Left renal pelvis (tissue), 4 donors: Measurements from ENCODE around the gene PAFAH2. TPM values are rescaled to one million over a fixed set of nuclear protein-coding genes. Genes with fewer than 3 reads are reported as not detected.

ENCODE experiments used
- DNase-seq, 4 donors: peaks; one replicate each; pipeline ENCODE4 v3.0.0-alpha.2; 2013; ENCODE audit warnings: low read depth in 4 of 4, low spot score in 3 of 4
- polyA plus RNA-seq, 4 donors: library from polyadenylated mRNA; unstranded; fragments of 120-200 nt; gene quantifications; one replicate each; pipeline ENCODE4 v1.2.1, GENCODE V29; 2013; ENCODE audit not compliant: insufficient read length in 4 of 4

The PAFAH2 gene
- polyA plus RNA-seq, 4 donors: 5.0 to 20.0 (median 17.2) TPM

- DNase-seq: no peak
Observed at GRCh38 chr1:26031611-26032220, 33.9 kb upstream of the PAFAH2 start.

DNA sequence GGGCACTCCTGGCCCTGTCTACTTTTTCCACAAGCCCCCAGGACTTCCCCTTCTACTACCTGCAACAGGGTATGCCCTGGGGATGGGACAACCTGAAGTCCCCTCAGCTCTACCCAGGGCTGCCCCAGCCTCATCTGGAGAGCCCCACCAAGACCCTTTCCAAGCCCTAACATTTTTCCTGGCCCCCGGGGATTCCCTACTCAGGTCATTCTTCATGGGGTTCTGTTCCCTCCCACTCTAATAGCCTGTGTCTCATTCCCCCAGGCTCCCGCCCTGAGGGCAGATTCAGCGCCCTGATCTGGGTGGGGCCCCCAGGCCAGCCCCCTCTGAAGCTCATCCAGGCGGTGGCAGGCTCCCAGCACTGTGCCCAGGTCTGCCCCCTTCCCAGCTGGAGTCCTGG, 33.3 kb upstream of the PAFAH2 start:
- no peak for DNase-seq

DNA sequence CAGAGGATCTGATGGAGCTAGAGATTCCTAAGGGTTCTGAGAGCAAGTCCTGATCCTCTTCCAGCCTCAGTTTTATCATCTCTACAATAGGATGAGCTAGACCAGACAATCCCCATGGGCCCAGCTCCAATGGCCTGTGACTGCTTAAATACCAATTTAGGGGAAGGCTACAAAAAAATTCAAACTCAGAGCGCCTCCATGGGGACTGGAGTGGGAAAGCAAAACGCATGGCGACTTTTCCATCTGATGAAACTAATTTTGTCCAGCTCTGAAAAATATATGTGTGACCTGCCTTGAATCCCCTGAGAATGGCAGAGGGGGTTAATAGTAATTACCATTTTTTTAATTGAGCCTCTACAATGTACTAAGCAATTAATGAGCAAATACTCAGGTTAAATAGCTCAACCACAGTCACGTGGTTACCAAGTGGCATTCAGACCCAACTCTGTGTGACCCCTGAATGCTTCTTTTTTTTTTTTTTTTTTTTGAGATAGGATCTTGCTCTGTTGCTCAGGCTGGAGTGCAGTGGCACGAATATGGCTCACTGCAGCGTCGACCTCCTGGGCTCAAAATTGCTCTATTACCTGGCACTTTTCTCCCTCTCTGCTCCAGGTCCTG, 32.1 kb upstream of the PAFAH2 start:
- DNase-seq: no peak

- no peak for DNase-seq
Observed at GRCh38 chr1:26029054-26029863, 31.4 kb upstream of the PAFAH2 start.

GRCh38 chr1:26028490-26028980, 30.7 kb upstream of the PAFAH2 start:
- no peak for DNase-seq

DNA sequence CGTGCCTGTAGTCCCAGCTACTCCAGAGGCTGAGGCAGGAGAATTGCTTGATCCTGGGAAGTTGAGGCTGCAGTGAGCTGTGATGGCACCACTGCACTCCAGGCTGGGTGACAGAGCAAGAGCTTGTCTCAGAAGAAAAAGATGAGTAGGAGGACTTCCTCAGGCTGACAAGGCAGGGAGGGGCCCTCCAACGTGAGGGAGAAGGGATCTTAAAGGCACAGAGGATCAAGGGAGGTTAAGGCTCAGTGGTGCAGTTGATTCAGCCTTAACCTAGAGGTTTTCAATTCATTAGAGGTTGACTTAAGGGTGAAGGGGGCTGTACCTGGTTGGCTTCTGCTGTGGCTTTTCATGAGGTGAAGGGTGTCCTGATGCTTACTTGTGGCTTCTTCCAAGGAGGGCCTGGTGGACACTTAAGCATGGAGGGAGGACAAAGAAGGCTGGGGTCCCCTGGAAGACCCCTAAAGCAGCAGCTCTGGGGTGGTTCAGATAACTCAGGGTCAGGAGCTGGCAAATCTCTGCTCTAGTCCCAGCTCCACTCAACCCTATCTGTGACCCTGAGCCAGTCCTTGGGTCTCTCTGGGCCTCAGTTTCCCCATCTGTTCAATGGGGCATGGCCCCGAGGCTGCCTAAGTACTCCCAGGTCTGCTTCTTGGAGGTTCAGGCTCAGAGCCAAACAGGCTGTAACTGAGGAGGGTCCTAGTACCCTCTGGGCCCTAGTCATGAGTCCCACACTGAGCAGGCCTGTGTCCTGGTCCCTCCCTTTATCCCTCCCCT, 30.0 kb upstream of the PAFAH2 start:
- DNase-seq: no peak

DNA sequence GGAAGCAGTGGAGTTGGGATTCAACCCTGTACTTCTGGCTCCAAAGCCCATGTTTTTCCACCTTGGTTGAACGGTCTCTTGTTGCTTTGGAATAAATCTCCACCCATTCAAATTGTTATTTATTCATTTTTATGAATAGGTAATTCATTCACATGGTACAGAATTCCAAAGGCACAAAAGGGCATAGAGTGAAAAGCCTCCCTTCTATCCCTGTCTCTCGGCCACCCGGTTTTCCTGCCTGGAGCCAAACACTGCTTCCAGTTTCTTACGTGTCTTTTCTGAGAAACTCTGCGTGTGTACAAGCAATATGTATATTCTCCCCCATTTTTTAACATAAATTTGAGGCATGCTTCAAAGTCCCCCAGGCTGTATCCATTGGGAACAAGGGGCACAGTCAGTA, 27.7 kb upstream of the PAFAH2 start:
- DNase-seq: no peak

GRCh38 chr1:26025060-26025459, 27.2 kb upstream of the PAFAH2 start:
- DNase-seq: no peak

- no peak for DNase-seq
Observed at GRCh38 chr1:26023826-26024225, 26.0 kb upstream of the PAFAH2 start.

DNA sequence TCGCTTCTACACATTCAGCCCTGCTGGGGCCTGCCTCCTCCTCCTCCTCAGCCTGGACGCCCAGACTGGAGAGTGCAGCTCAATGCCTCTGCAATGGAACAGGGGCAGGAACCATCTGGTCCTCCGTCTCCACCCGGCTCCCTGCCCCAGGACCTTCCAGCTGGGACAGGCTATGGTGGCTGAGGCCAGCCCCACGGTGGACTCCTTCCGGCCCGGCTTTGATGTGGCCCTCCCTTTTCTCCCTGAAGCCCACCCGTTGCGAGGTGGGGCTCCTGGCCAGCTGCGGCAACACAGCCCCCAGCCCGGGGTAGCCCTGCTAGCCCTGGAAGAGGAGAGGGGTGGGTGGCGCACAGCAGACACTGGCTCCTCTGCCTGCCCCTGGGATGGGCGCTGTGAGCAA, 25.1 kb upstream of the PAFAH2 start:
- no peak for DNase-seq

DNA sequence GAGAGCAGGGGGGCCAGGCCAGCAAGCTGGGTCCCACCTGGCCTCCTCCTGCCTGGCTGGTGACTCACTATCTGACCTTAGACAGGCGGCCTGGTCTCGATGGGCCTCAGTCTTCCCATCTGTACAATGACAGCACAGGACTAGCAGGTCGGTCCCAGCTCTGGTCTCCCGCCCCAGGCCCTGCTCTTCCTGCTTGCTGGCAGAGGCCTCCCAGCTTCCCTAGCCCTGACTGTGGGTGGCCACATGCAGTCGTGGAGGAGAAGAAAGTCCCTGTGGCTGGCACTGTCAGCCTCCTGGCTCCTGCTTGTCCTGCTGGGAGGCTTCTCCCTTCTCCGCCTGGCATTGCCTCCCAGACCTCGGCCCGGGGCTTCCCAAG, 24.5 kb upstream of the PAFAH2 start:
- DNase-seq: no peak

GRCh38 chr1:26021647-26022403, 24.0 kb upstream of the PAFAH2 start, which contains the start of gene EXTL1:
EXTL1 (plus strand) TSS chr1:26021775; CDS start chr1:26022647, 872 bp downstream.
- no peak for DNase-seq

DNA sequence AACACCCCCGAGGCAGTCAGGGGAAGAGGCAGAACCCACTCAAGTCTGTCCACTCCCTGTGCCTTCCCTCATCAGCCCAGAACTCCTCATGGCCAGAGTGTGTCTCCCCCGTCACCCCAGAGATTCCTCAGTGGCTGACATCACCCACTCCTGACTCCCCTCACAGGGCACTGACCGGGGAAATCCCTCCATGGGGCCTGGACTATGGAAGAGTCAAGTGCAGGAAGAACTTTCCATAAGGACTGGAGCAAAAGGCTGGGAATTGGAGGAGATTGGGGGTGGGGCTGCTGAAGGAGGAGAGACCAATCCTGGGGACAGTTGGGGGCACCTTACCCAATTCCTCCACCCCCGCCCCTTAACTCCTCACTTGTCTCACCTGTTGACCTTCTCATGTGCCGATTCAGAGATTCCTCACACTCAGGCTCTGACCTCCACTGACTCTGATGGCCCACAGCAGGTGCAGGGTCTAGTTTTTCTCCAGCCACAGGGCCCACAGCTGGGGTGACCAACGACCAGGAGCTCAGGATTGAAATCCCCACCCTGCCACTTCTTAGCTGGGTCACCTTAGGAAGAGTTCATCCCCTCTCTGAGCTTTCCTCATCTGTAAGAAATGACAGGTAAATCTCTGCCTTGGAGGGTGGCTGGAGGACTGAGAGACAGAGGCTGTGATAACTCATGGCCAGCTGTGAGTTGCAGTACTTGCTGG, 23.2 kb upstream of the PAFAH2 start:
- no peak for DNase-seq

DNA sequence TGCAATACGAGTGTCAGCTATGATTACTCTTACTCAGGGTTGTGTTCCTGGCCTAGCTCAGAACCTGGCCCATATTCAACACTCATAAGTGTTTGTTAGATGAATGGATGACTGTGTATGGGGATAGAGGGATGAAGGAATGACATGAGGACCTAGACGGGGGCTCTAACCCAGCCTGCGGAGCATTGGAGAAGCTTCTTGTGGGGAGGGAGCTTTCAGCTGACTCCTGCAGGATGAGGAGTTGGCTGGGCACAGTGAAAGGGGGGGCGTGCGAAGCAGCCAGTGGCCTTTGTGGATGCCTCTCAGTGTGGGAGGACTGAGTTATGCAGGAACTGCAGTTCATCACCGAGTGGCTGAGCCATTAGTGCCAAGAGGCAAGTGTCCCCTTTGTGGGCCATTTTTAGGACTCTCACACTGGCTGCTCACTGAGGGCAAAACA, 22.5 kb upstream of the PAFAH2 start:
- DNase-seq: no peak

DNA sequence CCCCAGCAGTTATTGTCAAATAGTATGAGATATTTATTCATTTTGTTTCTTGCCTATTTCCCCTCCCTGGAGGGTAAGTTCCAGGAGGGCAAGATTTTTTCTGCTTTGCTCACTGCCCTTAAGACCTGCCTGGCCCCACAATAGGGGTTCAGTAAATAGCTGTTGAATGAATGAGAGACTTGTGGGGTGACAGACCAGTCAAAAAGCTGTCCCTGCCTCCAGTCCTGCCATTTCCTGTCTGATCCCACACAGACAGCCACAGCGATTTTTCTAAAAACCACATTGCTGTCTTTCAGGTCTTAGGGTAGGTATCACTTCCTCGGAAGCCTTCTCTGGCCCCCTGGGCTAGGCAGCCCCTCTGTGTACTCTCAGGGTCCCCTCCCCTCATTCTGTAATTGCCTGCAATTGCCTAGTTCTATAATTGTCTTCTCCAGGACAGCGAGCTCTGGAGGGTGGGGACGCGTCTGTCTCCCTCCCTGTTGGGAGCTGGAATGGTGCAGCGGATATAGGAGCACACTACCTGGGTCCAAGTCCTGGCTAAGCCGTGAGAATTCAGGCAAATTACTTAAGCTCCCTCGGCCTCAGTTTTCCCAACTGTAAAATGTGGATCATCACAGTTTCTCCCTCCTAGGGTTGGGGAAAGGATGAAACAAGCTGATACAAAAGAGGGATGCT, 21.9 kb upstream of the PAFAH2 start:
- DNase-seq: no peak

DNA sequence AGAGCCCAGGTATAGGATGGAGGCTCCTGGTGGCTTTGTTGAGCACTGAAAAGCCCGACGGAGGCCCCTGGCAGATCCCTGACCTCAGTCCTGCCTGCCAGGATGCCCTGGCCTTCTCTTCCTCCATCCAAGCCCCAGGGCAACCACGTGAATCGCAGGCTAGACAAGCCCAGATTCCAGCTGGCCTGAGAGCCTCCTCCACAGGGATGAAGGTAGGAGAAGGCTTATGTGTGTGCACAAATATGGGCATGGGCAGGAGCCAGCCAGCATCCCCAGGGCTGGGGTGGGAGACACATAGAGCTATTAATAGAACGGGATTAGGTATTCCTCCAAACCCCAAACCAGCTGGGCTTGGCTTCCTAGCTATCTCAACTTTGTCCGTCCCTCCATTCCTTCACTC, 19.7 kb upstream of the PAFAH2 start:
- no peak for DNase-seq

DNA sequence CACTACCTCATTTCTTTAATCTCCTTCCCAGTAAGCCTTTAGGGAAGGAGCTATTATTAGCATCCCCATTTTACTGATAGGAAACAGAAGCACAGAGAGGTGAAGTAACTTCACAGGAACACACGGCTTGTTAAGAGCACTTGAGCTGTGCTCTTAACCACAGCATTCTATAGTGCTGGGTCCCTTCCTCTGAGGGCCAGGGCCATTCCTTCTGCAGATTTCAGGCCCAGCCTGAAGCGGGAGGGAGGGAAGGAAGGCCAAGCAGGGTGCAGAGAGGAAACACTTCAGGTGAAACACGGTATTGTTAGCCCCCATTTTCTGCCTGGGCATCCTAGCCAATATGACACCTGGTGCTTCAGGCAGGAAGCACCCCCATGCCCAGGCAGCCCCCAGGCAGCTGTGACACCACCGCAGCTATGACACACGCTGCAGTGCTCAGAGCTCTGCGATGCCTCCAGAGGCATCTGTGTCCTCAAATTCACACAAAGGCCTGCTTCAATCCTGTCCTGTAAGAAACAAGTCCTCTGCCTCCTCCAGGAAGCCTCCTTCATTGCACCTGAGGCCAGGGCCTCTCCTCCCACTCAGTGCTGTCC, 19.2 kb upstream of the PAFAH2 start:
- no peak for DNase-seq

GRCh38 chr1:26016258-26016952, 18.5 kb upstream of the PAFAH2 start:
- no peak for DNase-seq
